Measurements from ENCODE around the gene STRN4.

The STRN4 gene

DNA sequence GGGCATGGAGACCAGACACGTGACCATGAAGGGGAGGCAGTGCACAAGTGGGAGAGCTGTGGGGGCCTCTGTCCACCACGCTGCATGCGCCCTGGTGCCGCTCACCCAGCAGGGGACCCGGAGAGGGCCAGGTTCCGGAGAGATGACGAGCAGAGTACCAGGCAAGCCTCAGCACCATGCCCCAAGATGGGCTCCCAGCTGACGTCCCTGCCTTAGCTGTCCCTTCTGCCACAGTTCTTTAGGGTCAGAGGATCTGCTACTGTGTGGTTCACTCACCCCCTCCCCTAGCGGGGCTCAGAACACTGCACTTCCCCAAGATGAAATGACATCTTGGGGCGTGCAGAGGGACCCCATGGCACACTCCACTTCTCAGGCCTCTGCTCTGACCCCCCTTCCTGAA is 19.7 kb downstream of the STRN4 start:
- DNase-seq (ENCODE audit: low read depth in 2 of 2): no peak

DNA sequence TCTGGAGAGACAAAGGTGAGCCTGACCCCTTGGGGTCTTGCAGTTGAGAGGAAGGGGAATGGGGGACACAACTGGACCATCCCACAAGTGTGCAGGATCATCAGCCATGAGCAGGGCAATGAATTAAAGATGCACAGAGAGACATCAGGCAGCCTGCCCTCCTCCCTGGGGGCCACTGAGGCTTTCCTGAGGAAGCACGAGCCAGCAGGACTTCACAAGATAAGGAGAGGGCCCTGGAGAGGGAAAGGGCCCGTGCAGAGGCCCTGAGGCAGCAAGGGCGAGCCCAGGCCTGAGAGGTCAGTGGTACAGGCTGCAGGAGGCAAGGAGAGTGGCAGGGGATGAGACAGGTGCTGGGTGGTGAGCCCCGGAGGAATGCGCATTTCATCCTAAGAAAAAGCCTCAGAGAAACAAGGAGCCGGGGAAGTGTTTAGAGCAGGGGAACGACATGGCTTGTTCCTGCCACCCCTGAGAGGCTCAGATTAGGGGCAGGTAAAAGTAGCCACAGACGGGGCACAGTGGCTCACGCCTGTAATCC is 20.3 kb downstream of the STRN4 start:
- no peak for DNase-seq (ENCODE audit: low read depth in 2 of 2)

DNA sequence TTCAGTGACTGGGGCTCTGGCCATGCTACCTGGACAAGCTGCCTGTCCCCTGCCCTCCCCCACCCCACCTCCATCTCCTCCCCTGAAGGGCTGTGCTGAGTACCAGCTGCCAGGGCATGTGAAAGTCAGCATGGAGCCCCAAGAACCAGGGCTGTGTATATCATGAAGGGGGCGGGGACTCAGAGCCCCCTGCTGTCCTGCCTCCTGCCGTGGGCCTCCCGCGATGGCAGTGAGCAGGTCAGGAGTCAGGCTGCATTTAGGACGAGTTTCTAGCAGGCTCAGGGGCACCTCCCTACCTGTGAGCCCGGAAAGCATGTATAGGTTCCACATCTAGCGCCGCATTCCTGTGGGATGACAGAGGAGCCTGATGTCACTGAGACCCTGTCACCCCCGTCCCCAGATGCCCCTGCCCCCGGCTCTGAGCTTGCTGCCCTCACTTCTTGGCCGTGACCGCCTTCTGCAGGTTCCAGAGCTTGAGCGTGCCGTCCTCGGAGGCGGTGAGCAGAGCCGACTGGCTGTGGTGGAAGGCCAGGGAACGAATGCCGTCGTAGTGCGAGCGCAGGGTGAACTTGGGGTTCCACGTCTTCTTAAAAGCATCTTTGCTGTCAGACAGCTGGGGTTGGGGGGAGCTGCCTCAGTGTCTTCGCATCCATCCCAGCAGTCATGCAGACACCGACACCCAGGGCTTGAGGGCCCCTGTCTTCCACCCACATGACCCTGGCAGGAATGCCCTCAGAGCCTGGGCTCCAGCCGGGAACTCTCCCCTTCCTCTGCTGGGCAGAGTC is 21.0 kb downstream of the STRN4 start:
- no peak for DNase-seq (ENCODE audit: low read depth in 2 of 2)

DNA sequence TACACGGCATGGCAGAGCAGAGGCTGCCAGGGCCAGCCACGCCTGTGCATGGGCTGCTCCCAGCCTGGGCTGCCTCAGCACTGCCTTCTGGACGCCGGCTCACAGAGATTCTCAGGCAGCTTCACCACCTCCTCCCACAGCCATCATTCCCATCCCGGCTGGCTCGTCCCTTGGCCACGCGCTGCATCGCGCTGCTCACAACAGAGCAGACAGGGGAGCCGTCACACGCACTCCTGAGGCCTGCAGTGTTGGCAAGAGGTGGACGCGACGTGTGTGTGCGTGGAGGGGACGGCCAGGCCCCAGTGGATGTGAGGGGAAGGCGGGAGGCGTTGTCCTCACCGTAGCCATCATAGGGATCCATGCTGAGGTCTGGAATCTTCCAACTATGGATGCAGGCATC is 21.8 kb downstream of the STRN4 start:
- DNase-seq (ENCODE audit: low read depth in 2 of 2): no peak

DNA sequence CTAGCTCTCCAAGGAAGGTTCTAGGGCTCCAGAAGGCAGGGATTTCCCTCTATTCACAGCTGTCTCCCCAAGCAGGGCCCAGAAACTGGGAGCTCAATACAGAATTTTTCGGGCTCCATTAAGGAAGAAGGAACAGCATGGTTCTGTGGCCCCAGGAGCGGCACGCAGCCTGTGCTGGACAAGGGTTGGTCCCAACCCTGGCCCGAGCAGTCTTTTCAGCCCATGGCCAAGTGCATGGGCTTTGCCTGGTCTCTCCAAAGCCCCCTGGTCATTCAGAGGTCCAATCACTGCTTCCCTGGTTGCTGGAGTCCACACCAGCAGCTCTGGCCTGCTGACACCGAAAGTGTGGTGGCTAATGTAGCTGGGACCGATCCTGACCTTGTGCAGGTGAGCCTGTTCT is 22.8 kb downstream of the STRN4 start:
- no peak for DNase-seq (ENCODE audit: low read depth in 2 of 2)

DNA sequence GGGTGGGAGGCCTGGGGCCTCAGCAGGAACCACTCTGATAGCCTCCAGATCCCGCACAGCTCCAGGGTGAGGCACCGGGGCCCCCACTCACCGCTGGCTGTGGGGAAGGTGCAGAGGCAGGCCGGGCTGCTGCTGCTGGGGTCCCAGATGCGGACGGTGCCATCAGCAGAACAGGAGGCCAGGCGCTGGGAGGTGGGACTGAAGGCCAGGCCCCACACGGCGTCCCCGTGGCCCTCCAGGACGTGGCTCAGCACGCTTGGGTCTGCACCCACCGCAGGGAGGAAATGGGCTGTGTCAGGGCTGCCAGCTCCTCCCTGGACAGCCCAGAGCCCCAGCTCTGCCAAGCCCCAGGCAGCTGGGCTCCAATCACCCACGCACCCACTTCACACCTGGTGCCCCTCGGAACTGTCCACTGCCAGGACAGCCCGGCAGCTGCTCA is 23.2 kb downstream of the STRN4 start:
- no peak for DNase-seq (ENCODE audit: low read depth in 2 of 2)

DNA sequence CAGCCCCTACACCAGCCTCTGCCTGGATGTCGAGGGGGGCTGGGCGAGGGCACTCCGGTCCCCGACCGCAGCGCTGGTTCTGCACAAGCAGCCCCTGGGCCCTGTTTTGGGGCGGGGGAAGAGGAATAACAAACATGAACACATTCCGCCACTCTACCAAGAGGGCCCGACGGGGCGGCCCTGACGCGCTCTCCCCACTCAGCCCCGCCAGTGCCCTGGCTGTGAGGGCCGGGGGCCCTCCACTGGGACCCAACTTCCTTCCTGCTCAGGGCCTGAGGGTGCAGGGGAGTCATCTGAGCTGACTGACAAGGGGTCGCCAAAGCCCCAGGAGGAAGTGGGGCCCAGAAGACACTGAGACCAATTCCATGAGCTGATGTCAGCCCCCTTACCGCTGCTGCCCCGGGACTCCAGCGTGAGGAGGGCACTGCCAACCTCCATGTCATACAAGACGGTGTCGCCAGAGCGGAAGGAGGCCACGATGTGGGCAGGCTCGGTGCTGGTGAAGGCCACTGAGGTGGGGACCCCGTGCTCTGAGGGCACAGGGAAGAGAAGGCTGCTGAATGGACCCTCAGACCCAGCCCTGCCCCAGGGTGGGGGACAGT is 23.7 kb downstream of the STRN4 start:
- DNase-seq (ENCODE audit: low read depth in 2 of 2): no peak

DNA sequence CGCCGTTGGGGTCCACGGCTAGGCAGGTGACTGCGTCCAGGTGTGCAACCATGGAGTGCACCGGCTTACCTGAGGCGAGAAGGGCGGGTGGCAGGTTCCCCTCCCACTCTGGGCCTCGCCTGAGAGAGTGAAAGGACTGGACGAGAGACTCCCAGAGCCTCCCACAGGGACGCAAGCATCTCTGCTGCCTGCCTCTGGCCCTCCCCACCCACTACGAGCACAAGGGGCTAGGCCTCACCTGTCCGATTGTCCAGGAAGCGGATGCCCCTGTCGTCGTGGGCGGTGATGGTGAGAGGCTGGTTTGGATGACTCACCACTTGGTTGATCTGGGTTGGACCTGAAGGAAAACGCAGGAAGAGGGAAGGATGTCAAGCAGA is 24.3 kb downstream of the STRN4 start:
- DNase-seq (ENCODE audit: low read depth in 2 of 2): no peak

DNA sequence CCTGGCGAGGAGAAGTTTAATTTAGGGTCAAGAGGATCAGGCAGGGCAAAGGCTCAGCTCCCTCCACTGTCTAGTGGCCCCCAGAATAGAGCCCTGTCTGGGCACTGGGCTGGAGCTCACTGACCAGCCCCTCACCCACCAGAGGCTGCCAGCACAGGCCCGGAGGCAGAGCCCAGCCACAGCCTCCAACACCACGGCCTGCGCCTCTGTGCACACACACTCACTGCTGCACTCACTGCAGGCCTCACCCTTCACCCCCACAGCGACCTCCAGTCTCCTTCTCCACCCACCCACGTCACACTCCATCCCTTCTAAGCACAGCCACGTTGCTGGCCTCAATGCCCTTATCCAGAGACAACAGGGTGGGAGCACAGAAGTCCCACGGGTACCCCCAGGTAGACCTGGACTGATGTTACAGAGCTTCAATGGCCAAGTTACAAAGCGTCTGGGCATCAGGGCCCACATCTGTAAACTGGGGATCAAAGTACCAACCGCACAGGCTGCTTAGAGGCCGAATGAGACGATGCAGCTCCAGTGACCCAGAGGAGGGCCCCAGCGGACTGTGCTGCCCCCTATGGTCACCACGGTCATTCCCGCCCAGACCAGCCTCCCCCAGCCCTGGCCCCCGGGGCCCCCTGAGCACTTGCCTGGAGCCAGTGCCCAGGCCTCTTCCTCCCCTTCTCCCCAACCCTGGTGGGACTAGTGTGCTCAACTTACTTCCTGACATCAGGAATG is 24.8 kb downstream of the STRN4 start:
- no peak for DNase-seq (ENCODE audit: low read depth in 2 of 2)

DNA sequence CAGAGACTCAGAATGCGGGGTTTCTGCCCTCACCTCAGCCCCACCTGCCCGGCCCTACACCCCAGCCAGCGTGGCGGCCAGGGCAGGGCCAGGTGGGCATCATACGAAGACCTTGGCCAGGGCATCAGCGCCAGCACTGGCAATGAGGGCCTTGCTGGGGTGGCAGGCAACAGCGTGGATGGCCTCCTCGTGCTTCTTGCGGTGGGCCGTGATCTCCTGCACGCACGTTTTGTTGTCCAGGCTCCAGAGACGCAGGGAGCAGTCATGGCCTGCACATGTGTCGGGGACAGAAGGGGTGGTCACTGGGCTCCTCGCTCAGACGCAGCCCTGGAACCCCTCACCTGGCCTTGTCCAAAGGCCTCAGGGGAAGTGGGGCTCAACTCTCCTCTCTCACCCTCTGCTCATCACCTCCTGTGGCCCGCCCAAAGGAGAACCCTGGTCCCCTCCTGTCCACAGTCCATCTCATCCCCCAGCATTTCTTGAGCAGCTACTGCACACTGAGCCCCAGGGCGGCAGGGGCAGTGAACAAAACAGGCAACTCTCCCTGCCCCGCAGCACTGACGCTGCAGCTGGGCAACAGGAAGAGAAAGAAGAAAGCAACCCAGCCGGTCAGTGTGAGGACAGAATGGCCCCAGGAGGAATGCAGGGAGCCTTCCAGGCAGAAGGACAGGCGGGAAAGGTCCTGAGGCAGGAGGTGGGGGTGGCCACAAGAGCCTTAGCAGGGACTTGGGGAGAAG is 25.6 kb downstream of the STRN4 start:
- DNase-seq (ENCODE audit: low read depth in 2 of 2): no peak

DNA sequence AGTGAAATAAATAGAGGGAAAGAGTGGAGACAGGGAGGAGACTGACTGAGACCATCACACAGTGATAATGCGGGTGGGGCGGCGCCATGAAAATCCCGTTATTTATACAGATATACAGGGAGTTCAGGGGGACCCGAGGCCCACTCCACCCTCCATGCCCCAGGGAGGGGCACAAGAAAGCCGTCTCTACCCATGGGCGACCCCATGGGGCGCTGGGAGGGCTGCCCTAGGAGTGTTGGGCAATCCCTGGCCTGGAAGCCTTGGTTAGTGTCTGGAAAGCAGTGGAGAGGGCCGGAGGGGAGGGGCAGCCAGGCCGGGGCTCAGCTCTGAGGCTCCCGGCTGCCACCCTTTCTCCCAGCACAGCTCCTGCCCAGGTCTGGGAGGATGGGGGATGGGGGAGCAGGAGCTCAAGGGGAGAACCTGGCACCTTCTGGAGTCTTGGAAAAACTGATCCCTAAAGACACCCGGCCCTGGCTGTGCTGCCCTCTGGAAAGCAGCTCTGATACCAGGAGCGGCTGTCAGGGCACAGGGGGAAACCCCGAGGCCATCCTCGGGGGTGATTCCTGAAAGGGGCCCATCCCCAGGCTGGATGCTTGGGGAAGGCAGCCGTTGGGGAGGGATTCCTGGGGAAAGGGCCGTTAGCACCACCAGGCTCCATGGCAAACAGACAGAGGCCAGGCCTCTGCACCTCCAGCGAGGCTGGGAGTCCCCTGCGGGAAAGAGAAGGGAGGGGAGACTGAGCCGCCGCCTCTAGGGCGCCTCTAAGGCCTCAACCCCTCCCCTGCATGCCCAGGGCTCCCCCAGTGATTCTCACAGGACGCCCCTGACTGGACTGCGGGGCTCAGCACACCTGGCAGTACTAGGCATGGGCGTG is 26.4 kb downstream of the STRN4 start:
- no peak for DNase-seq (ENCODE audit: low read depth in 2 of 2)

DNA sequence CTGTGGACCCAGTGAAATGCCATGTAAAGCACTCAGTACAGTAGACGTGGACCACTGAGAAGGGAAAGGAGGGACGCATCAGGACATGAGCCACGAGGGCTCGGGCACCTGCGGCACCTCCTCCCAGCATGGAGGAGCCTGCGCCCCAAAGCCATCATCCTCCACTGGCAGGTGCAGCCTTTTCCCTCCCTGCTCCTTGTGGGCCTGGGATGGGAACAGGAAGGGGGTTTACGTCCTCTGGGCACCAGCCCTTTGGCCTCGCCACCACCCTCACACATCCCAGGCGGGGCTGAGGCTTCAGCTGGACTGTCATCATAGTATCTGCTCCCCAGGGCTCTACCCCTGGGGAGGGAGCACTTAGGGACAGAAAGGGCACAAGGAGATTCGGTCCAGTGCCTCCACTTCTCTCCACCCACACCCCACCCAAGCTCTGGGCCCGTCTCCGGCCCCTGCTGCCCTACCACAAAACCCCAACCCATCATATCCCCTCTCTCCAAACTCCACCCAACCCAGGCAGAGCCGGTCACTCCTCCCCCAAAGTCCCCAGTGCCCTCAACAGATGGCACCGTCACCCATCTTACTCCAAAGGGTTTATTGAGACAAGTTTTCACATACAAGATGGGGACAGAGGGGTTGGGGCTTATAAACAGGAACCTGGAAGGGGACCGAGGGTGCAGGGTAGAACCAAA is 27.2 kb downstream of the STRN4 start:
- DNase-seq (ENCODE audit: low read depth in 2 of 2): no peak

DNA sequence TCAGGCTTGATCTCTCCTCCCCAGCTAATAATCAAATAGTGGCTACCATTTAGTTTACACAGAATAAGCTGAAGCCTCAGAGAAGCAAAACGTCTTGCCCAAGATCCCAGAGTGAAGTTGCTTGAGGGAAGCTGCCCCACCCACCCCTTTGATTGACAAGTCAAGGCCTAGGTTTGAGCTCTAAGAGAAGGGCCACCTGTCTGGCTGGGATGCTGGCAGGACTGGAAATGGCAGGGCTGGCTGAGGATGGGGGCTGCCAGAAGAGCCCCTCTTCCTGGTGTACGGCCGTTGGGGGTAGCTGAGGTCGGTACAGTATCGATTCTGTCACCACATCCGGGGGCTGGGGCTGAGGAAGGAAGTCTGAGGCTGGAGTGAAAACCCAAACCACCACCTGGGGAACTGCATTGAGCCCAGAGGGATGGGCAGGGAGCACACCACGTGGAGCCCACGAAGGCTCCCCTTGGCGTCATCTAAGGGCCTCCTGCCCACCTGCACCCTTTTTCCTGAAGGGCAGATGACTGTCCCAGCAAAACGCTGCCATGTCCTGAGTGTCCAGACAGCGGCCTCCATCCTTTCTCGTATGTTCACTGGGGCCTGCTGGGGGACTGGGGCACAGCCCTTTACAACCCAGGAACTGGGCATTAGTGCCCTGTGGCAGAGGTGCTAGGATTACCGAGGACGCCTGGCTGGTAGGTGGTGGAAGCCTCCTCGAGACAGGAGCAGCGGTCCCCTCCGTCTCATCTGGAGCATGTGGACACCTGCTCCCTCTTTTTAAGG is 27.9 kb downstream of the STRN4 start:
- DNase-seq (ENCODE audit: low read depth in 2 of 2): peak in 1 of 2 experiments; percentile 47

DNA sequence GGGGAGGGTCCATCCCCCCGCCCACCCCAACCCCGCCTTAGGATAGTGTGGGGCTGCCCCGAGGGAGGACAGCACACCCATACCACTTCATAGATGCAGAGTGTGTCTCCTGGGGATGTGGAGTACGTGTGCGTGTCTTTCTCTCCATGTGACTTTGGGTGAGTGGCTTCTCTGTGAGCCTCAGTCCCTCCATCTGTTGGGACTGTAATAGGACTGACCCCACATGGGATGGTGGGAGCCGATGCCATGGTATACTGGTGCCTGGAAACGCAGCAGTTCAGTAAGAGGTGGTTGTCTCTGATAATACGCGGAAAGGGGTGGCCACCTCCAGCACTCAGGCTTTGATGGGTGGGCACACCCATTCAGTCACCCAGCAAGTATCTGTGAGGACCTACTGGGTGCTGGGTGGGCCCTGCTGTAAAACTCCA is 28.5 kb downstream of the STRN4 start:
- DNase-seq (ENCODE audit: low read depth in 2 of 2): no peak

DNA sequence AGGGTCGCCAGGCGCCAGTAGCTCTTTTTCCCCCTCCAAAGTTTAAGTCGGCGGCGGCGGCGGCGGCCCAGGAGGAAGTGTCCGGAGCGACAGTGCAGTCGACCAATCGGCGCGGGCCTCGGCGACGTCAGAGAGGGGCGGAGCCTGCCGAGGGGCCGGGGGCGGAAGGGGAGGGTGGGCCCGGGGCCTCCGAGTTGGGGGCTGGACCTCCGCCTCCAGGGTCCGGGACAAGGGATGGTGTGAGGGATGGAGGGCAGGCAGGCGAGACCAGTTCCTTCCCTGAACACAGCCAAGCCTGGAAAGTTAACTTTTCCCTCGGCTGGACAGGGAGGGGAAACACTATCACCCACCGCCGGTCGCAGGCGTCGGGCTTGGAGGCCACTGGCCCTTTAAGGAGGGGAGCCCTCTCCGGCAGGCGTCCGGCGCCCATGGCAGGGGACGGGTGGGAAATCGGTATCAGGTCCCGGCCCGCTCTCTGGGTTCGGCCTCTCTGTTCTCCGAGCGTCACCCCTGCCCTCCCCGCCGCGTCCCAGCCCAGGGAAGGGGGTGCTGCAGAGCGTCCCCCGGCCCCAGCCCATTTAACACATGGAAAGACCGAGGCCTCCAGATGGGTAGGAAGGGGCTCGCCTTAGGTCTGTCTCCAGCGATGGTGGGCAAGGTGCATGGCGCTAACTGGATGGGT is 29.1 kb downstream of the STRN4 start, which contains the start of gene PRKD2:
Gene PRKD2, minus strand, starts transcription at position 81 of the 682 bp plus-strand sequence. CDS start 744 bp downstream, outside the sequence.
- DNase-seq (ENCODE audit: low read depth in 2 of 2): peak; percentile 80 to 91

DNA sequence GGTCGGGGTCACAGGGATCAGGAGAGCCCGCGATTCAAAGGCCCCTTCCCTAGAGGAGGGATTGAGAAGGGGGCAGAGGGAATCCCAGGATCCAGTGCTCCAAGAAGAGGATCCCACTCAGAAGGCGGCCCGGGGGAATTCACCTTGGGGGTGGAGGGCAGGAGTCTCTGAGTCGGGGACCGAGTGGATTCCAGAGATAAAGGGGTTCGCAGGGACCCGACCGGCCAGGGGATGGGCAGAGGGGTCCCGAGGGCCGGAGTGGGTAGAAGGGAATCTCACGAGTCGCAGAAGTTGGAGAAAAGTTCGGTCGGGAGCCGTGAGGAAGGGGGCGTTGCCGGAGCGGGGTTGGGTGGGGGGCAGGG is 29.6 kb downstream of the STRN4 start:
- DNase-seq (ENCODE audit: low read depth in 2 of 2): no peak

DNA sequence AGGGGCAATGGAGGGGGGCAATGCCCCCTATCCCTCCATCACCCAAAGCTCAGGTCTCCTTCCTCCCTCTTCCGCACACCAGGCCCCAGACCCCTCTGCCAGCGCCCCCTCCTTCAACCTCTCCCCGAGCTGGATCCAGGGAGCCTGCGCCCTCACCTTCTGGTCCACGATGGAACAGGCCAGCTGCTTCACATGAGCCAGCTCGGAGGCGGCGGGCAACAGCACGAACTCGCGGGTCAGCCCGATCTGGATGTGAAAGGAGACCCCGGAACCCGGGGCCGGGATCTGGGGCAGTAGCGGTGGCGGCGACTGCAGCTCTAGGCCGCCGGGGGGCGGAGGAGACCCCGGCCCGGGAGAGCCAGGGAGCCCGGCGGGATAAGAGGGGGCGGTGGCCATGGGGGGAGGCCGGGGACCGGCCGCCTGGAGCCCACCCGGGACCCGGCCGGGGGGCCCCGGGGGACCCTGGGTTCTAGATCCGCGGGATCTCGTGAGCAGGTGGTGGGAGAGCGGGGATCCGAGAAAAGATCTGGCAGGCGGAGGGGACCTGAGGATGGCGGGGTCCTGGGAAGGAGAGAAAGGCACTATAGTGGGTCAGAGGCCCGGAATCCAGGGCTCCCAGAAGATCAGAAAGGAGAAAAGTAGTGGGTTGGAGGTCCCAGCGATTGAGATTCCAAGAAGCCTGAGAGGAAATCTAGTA is 30.1 kb downstream of the STRN4 start:
- DNase-seq (ENCODE audit: low read depth in 2 of 2): no peak

DNA sequence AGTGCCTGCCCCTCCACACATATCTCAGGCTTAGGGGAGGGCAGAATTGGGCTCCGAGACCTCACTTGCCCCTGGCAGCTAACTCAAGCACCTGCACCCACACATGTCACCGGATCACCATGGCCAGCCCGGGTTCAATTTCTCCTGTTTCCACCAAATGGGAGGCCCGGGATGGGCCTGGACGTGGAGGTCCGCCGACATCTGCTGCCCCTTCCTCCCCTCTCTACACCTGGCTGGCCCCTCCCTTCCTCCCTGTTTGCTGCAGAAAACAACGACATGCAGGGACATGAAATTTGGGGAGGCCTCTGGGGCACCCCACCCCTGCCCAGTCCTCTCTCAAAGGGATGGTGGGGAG is 30.7 kb downstream of the STRN4 start:
- DNase-seq (ENCODE audit: low read depth in 2 of 2): no peak
